Hematopoietic multipotent progenitor cell treated with erythropoietin and hydrocortisone succinate and interleukin-3 and kit ligand, for 4 days (in vitro differentiated cells): ENCODE measurements around the gene BLOC1S3.

Experiments
- DNase-seq: peaks from one replicate; pipeline ENCODE4 v3.0.0-alpha.2; 2015

The BLOC1S3 gene, protein sequence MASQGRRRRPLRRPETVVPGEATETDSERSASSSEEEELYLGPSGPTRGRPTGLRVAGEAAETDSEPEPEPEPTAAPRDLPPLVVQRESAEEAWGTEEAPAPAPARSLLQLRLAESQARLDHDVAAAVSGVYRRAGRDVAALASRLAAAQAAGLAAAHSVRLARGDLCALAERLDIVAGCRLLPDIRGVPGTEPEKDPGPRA

DNA sequence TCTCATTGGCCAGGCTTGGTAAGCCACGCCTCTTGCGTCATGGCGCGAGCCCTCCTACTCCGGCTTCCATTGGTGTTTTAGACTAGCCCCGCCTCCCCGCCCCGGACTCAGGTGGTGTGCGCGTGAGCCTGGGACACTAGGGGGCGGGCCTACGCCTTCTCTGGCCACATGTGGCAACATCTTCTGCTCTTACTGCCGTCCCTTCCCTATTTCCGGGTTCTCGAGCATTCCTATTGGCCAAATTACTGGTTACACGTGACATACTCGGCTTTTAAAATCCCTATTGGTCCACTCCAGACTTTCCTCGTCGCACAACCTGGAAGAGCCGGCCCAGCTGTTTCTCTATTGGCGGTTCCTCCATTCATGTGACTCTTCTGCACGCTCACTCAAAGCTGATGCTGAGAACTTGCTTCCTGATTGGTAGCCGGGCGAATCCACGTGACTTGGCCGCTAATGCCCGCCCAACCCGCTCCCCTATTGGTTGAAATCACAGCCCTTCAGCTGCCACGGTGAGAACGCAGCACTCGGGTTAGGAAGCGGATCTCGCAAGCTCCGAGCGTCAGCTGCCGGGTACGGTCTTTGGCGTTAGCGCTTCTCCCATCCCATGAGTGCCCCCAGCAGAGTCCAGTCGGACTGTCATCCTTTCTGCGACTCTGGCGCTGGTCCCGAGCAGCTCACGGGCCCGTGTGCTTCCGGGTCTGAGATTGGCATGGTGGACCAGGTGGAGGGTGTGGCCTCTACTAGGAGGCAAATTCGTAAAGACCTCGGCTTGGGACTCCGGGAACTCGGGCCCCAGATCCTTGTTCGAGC lies at the start of gene BLOC1S3:
Gene BLOC1S3 (plus strand): TSS at position 523 of the 810 bp plus-strand sequence. CDS start 513 bp downstream, outside the sequence.
- DNase-seq = peak; percentile 100

DNA sequence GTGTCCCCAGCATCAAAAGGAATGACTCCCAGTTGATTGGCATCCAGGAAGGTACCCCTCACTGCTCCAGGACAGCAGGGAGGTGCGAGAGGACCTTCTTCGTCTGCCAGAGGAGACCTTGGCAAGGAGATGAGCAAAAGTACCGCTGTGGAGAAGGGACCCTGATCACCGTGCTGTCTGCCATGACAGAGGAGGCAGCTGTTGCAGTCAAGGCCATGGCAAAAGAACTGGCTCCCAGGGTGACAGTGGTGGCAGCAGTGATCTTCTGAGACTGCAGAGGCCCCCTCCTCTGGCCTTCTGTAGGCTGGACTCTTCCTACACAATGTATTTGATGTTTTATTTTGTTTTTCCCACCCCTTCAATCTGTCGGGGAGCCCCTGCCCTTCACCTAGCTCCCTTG lies 49.8 kb upstream of the BLOC1S3 start:
- no peak for DNase-seq

DNA sequence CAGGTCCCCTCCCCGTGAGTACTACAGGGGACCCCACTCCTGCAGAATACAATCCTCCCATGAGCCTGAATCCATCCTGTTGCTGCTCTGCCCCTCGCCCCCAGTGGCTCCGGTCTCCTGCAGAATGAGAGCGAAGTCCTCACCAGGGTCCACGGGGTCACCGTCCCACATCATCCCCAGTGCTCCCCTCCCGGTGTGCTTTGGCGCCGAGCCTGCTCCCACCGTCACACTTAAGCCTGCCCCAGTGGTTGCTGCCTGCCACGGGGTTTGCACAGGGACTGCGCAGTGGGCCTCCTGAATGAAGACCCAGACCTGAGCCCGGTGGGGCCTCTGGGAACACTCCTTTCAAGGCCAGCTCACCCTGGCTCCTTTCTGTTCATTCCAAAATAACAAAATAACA lies 48.3 kb upstream of the BLOC1S3 start:
- DNase-seq = no peak

DNA sequence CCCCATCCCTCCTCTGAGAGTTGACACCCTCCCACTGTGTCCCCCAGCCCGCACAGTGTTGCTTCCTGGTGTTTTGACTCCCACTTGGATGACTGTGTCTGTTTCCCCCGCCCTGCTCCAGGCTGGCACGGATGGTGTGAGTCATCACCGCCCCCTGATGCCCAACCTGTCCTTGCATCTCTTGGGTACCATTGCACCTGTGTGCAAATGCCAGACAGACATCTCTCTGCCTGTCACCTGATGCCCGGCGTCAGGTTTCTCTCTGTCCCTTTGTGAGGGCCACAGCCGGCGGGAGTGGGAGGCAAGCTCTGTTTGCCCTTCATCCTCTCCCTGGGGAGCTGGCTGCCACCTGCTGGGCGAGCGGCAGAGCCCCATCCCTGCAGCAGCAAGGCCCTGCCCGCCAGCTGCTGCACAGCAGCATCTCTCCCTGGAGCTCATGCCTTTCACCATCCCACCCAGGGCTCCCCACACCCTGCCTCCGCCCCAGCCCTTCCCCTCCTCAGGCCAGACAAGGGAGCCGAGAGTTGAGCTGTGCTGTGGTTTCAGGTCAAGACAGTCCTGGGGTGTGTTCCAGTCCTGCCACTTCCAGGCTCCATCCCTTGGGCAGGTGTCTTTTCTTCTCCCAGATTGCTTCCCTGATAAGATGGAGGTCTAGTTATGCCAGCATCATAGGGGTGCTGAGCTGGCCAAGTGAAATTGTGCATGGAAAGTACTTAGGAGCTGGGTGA lies 47.5 kb upstream of the BLOC1S3 start:
- peak; percentile 50 for DNase-seq

DNA sequence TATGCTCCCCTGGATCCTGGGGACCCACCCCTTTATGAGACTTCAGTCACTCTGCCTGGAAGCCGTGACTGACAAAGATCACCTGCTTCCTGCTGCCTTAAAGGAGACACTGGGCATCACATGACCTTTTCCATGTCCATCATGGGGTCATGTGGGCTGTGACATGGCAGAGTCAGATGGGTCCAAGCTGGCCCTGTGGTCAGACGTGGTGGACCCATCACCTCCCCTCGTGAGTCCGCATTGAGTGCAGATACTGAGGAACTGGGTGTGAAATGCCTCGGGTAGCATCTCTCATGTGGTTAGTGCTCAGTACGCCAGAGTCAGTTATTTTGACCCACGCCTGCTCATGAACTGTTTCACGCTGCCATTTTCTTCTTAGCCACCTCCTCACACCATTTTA lies 44.9 kb upstream of the BLOC1S3 start:
- no peak for DNase-seq

DNA sequence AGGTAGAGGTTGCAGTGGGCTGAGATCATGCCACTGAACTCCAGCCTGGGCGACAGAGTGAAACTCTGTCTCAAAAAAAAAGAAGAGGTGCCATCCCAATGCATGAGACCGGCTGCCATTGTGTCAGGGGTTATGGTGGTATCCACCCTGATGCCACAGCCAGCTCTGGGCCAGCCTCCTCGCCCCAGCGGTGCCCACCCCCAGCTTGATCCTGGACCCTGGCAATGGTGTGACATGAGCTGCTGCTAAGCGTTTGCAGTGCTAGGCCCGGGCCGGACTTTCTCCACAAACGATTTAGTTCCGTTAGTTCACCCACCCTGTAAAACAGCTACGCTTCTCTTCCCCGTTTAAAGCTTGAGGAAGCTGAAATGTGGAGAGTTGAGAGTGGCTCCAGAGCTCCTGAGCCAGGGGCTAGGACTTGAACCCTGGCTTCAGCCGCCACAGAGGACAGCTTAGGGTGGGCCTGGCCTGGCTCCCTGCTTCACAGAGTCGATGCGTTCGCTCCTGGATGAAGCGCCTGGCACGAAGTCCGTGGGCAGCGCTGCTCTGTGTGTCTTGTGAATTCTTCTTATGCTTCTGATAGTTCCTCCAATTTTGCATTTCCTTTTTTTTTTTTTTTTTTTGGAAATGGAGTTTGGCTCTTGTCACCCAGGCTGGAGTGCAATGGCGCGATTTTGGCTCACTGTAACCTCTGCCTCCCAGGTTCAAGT lies 43.3 kb upstream of the BLOC1S3 start:
- no peak for DNase-seq

DNA sequence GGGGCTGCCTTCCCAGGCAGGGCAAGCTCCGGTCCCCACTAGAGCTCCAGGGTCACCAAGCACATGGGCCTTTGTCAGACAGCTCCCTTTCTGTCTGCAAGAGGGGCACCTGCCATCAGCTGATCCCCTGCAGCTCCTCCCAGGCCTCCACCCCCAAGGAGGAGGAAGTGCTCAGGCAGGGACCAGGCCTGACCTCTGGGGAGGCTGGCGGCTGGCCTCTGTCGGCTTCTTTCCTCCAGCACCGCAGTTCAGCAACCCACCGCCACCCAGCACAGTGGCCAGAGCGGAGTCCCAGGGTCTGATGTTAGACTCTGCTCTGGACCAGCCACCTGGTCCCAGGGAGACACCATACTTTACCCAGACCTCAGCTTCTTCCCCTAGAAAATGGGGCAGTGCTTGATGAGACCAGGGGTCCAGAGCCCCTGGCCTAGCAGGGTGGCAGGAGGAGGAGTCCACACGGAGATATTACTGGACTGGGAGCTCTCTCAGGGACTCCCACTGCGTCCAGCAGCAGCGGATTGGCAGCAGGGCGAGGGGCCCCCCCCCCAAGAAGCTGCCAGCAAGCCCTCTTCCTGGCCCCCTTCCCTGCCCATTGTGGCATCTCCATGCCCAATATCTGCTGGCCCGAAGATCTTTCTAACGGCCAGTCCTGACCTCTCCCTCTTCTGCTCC lies 41.9 kb upstream of the BLOC1S3 start:
- DNase-seq = no peak

DNA sequence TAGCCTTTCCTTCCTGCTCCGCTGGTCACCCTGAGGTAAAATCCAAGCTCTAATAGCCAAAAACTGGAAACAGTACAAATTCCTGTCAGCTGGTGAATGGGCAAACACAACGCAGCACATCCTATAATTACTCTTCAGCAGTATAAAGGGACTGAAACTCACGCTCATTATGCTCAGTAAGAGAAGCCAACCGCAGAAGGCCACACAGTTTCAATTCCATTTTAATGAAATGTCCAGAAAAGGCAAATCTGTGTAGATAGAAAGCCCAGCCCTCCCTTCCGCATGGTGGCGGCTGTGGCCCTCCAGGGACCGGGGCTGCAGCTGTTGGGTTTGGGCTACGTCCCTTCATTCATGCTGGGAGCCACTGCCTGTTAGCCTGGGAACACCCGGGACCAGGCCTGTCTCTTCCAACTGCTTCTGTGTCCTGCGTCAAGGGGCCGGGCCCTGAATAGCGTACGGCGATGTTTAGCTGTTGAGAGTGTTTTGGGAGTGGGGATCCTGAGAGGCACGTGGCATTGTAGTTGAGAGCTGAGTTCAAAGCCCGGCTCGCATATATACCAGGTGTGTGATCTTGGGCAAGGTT lies 41.3 kb upstream of the BLOC1S3 start:
- DNase-seq = no peak

DNA sequence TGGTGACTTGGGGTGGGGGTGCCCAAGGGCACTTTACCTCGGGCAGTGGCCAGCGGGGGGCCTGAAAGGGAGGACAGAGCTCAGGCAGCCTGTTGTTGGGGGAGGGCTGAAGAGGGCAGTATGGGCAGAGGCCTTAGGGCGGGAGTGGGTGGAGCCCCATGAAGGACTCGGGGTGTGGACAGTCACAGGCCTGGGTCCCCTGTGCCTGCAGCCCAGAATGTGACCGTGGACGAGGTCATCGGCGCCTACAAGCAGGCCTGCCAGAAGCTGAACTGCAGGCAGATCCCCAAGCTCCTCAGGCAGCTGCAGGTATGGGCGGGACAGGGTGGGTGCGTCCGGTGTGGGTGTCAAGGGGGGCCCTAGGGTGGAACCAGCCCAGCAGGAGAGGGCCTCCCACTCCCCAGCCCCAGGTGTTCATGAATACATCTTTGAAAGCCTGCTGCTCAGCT lies 40.3 kb upstream of the BLOC1S3 start:
- DNase-seq = no peak

DNA sequence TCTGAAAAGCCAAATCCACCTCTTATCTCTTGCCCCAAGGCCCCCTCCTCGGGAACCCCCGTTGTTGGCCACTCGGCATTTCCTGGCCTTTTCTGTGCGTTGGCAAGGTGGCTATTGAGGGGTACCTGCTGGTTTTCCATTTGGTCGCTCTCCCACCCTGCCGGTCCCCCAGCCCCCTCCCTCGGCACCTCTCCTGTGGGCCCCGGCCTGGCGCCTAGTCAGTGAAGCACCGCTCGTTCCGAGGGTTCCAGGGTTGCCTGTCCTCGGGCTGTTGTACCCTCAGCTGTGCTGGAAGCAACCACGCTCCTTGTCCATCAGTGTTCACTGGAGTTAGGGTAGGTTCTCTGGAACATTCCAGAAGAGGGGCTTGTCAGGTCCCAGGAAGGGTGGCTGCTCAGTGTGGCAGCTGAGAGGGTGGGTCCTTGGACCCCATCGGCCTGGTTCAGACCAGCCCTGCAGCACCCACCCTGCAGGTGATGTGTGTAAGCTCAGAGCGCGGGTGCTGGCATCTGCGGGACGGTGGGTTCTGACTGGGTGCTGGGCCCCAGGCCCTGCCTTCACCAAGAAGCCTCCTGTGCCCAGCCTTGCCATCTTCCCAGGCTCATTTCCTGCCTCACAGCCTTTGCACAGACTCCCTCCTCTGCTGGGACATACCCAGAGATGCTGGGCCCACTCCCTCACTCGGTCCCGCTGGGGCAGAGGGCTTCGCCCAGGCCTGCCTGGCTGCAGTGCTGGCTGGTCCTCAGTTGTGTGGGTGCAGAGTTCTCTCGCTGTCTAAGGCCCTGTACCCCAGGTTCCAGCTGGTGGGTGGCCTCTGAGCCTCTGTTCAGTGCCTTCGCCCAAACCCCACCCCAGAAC lies 39.1 kb upstream of the BLOC1S3 start:
- DNase-seq = no peak

DNA sequence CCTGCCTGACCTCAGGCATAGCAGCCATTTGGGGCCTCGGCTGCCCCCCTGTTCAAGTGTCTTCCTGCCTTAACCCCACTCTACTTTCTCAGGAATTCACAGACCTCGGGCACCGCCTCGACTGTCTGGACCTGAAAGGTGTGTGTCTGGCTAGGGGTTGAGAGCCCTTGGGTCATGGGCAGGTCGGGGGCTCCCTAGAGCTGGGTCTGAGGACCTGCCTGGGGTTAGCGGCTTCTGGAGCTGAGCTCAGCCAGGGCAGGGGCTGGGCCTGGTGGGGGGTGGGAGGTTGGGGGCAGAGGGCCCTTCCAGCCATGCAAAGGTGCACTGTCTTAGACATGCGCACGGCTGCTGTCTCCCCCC lies 38.5 kb upstream of the BLOC1S3 start:
- no peak for DNase-seq

DNA sequence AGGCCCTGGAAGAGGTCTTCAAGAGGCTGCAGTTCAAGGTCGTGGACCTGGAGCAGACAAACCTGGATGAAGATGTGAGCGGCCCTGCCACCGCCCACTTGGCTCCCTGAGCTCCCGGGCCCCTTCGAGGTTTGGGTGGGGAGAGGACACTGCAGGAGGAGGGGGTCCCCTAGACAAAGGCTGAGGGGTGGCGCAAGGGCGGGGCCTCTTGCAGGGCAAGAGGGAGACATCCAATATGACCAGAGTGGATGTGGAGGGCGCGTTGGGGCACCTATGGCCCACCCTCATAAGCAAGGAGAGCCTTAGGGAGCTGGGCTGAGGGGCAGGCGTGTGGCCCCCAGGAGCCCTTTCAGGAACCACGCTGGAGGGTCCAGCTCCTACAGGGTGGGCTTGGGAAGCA lies 38.1 kb upstream of the BLOC1S3 start:
- DNase-seq = no peak

DNA sequence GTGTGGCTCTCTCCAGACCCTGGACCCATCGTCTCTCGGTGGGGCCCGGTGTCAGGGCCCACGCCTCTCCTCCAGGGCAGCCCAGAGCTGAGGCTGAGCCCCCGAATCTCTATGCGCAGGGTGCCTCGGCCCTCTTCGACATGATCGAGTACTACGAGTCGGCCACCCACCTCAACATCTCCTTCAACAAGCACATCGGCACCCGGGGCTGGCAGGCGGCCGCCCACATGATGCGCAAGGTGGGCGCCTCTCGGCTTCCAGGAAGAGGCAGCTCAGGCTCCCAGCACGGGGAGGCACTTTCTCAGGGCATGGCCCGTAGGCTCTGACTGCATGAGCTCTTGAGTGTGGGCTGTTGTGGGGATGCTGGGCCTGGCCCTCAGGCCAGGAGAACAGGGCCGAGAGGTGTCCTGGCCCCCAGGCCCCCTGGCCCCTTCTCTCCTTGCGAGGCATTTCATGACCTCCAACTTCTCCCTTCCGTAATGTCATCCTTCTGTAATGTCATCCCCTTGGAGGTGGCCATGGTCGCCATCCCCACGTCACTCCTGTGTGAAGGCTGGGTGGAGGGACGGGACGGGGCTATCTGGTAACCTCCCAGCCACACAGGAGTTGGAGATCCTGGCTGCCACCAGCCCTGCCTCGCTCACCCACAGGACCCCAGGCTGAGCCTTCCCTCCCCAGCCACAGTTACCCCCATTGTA lies 37.2 kb upstream of the BLOC1S3 start:
- DNase-seq = no peak

DNA sequence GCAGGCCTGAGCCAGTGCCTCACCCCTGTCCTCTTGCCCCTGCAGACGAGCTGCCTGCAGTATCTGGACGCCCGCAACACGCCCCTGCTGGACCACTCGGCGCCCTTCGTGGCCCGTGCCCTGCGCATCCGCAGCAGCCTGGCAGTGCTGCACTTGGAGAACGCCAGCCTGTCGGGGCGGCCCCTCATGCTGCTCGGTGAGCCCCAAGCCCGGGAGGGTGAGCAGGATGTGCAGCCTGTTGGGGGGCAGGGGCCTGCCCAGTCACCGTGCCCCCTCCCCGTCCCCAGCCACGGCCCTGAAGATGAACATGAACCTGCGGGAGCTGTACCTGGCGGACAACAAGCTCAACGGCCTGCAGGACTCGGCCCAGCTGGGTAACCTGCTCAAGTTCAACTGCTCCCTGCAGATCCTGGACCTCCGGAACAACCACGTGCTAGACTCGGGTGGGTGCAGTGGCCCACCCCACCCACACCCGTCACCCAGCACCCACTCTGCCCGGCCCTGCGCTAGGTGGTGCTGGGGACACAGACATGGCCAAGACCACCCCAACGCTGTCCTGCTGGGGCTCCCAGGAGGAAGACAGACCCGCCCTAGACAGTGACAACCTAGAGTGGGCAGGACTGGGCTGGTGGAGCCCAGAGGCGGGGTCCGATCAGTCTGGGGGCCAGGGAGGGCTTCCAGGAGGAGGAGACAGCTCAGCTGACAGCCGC lies 36.4 kb upstream of the BLOC1S3 start:
- no peak for DNase-seq

DNA sequence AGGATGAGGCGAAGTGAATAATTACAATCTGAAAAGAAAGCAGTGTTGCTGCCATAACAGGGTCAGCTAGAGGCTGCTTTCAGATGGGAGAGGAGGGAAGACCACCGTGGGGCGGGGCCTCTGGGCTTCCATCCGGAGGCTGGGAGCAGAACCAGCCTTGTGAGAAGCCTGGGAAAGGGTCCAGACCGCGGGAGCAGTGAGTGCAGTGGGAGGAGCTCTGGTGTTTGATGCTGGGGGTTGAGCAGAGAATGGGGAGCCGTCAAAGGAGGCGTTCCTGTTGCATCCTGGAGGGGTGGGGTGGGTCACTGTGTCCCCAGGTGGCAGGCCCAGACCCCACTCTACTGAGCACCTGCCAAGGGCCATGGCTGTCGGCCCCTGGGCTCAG lies 35.9 kb upstream of the BLOC1S3 start:
- no peak for DNase-seq

DNA sequence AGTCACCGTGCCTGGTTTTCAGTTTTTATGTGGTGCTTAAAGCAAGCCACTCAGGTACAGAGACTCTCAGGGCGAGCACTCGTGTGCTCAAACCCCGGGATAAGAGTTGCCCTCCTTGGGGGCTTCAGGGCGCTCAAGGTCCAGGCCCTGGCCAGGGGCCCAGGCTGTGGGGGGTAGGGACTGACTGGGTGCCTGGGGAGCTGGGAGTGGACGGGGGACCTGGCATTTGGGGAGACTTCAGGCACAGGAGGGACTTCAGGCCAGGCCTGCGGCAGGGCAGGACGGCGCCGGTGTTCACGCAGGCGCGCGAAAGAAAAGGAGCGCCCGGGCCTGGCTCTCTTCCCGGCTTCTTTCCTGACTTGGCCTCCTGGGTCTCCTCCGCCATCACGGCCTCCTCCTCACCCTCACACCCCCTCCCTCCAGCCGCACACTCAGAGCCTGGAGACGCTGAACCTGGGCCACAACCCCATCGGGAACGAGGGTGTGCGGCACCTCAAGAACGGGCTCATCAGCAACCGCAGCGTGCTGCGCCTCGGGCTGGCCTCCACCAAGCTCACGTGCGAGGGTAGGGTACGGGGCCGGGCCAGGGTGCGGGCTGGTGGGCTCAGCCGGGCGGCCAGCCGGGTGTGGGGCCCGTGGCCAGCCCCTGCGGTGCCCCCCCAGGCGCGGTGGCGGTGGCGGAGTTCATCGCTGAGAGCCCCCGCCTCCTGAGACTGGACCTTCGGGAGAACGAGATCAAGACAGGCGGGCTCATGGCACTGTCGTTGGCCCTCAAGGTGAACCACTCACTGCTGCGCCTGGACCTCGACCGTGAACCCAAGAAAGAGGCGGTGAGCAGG lies 33.9 kb upstream of the BLOC1S3 start:
- no peak for DNase-seq

DNA sequence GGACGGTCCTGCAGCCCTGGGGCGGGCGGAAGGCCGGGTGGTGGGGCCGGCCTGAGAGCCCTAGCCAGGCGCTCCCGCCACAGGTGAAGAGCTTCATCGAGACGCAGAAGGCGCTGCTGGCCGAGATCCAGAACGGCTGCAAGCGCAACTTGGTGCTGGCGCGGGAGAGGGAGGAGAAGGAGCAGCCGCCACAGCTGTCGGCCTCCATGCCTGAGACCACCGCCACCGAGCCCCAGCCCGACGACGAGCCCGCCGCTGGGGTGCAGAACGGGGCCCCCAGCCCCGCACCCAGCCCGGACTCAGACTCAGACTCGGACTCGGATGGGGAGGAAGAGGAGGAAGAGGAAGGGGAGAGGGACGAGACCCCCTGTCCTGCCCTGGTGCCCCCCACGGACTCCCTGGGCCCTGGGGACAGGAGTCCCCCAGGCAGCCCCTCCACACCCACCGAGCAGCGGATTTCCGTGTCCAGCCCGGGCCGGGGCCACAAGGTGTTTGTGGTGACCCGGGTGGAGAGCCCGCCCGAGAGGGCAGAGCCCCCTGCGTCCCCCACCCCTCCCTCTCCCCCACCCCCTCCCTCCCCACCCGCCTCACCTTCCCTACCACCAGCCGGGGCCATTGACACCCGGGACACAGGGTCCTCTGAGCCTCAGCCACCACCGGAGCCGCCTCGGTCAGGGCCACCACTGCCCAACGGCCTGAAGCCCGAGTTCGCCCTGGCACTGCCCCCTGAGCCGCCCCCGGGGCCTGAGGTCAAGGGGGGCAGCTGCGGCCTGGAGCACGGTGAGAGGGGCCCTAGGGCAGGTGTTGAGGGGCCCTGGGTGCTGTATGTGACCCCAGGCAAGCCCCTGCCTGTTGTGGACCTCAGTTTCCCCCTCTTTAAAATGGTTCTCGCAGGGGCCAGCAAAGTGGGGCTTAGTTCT lies 33.1 kb upstream of the BLOC1S3 start:
- no peak for DNase-seq

DNA sequence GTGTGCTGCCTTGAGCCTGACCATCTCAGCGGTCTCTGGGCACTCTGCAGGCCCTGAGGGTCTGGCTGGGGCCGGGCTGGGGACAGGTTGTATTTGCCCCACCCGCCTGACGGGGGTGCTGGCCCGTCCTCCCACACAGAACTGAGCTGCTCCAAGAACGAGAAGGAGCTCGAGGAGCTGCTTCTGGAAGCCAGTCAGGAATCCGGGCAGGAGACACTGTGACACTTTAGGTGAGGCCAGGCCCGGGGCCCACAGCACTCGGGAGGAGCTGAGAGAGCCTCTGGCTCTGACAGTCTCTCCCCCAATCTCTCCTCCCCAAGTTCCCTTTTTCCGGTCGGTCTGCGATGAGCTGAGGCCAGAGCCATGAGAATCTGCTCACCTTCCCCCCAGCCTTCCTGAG lies 32.3 kb upstream of the BLOC1S3 start:
- no peak for DNase-seq
